ENCODE results near the gene LAMA5.

LAMA5 gene, protein sequence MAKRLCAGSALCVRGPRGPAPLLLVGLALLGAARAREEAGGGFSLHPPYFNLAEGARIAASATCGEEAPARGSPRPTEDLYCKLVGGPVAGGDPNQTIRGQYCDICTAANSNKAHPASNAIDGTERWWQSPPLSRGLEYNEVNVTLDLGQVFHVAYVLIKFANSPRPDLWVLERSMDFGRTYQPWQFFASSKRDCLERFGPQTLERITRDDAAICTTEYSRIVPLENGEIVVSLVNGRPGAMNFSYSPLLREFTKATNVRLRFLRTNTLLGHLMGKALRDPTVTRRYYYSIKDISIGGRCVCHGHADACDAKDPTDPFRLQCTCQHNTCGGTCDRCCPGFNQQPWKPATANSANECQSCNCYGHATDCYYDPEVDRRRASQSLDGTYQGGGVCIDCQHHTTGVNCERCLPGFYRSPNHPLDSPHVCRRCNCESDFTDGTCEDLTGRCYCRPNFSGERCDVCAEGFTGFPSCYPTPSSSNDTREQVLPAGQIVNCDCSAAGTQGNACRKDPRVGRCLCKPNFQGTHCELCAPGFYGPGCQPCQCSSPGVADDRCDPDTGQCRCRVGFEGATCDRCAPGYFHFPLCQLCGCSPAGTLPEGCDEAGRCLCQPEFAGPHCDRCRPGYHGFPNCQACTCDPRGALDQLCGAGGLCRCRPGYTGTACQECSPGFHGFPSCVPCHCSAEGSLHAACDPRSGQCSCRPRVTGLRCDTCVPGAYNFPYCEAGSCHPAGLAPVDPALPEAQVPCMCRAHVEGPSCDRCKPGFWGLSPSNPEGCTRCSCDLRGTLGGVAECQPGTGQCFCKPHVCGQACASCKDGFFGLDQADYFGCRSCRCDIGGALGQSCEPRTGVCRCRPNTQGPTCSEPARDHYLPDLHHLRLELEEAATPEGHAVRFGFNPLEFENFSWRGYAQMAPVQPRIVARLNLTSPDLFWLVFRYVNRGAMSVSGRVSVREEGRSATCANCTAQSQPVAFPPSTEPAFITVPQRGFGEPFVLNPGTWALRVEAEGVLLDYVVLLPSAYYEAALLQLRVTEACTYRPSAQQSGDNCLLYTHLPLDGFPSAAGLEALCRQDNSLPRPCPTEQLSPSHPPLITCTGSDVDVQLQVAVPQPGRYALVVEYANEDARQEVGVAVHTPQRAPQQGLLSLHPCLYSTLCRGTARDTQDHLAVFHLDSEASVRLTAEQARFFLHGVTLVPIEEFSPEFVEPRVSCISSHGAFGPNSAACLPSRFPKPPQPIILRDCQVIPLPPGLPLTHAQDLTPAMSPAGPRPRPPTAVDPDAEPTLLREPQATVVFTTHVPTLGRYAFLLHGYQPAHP (N-terminal part only)

DNA sequence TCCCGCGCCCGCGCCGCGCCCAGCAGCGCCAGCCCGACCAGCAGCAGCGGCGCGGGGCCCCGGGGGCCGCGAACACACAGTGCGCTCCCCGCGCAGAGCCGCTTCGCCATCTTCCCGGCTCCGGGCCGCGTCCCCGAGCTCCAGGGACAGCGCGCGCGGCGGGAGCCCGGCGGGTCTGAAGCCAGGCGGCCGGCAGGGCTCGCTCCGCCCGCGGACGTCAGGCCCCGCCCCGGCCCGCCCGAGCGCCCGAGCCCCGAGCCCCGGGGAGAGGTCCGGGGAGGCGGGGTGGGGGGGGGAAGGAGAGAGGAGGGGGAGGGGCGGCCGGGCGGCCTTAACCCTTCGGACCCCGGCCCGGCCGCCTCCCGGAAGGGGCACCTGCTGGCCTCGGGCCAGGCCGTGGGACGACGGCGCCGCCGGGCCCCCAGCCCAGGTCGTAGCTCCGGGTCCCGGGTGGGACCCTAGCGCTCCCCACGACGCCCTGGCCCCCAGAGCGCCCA lies at the start of gene LAMA5:
Gene LAMA5 (minus strand): TSS at position 177 of the 497 bp plus-strand sequence. CDS start 67 bp downstream, at position 110.
- no peak for FAIRE-seq

DNA sequence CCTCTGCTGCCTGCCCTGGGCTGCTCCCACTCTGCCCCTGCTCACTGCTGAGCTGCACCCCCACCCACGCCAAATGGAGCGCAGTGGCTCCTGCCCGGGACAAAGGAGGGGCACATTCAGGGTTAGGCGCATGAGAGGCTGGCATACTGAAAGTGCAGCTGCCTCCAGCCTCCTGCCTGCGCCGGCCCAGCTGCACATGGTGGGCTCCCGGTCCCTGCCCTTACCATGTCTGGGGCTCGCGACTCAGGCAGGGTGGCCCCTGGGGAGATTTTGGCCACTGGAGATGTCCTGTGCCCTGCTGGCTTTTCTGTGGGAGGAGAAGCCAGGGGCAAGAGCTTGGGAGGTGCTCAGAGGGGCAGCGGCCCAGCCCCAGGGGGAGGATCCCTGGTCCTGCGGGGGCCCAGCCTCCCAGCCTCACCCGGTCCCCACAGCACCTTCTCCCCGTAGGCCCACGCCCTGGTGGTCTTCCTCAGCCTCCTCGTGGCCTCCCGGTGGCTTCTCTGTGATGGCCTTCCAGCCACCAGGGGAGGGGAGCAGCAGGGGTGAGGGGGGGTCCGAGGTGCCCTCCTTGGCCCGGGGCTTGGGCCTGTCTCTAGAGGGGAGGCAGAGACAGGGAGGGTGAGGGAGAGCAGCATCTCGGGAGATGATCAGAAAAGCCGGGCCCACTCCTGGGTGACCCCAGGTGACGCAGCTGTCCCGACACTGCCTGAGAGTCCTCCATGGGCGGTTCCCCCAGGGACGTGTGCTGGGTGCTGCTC lies 48.4 kb upstream of the LAMA5 start:
- FAIRE-seq: no peak

DNA sequence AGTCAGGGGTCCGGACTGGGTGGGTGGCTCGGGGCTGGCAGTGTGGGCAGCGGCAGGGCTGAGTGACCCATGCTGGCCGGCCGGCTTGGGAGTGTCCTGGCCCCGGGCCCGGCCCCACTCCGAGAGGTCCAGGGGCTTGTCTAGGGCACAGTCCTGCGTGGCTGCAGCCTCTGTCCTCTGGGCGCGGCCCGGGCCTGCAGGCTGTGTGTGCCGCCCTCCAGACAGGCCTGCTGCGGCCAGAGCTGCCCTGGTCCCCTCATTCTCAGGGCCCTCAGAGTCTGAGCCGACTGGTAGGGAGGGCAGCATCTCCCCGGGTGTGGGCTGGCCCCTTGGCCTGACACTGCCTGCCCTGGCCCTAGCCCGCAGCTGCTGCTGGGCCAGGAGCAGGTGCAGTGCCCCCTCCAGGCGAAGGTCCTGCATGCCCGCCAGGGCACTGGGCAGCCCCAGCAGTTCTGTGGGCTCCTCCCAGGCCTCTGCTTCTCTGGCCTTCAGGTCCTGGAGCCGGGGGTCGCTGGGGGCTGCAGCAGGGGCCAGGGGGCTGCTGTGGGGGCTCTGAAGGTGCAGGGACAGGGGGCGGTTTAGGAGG lies 46.9 kb upstream of the LAMA5 start:
- FAIRE-seq: no peak

DNA sequence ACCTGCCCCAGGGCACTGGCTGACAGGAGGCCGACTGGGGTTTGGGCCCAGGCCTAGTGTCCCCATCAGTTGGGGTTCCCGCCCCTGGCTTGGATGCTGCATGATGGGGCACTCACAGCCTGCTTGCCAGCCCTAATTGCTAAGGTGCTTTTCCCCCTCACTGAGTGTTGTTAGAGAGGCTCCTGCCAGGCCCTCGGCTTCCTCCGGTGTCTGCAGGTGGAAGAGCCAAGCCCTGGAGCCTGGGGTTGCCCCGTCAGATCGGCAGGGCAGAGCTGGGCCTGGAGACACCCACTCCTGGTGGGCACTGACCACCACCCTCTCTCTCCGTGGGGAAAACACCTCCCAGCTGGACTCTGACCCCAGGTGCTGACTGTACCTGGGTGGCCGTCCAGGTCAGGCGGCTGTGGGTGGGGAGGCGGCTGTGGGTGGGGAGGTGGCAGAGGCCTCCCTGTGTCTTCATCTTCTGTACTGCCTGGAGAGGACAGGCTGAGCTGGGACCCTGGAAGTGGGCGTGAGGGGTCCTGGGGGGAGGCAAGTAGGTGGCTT lies 46.0 kb upstream of the LAMA5 start:
- FAIRE-seq: no peak

GRCh38 chr20:62412194-62413024 lies 45.3 kb upstream of the LAMA5 start:
- no peak for FAIRE-seq

GRCh38 chr20:62411479-62412193 lies 44.5 kb upstream of the LAMA5 start:
- no peak for FAIRE-seq

DNA sequence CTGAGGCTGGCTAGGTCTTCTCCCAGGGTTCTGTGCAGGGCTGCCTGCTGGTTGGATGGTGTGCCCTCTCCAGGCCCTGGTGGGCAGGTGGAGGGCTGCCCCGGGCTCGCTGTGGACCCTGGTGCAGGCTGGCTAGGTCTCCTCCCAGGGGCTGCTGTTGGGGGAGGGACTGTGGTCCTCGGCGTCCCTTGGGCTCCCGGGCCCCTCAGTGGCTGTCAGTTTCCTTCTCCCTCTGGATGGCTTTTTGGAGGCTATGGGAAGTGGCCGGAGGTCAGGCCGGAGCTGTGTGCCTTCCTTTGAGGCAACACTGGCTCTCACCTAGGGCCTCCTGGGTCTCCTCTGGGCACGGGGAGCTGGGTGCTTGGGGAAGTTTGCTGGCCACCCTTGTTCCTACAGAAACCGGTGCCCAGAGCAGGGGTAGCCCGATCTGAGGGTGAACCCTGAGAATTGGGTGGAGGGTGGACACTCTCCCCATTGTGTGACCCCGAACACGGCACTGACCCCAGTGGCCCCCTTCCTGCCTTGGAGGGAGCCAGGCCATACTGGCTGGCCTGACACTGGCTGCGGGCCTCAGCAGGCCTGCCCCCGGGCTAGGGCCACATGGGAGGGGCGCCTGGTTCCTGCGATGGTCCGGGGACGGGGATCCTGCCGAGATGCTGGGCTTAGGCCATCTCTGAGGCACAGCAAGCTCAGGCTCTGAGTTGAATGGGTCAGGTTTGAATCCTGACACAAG lies 43.8 kb upstream of the LAMA5 start:
- FAIRE-seq: no peak

- no peak for FAIRE-seq
These were observed 43.0 kb upstream of the LAMA5 start for GRCh38 chr20:62409931-62410745.

DNA sequence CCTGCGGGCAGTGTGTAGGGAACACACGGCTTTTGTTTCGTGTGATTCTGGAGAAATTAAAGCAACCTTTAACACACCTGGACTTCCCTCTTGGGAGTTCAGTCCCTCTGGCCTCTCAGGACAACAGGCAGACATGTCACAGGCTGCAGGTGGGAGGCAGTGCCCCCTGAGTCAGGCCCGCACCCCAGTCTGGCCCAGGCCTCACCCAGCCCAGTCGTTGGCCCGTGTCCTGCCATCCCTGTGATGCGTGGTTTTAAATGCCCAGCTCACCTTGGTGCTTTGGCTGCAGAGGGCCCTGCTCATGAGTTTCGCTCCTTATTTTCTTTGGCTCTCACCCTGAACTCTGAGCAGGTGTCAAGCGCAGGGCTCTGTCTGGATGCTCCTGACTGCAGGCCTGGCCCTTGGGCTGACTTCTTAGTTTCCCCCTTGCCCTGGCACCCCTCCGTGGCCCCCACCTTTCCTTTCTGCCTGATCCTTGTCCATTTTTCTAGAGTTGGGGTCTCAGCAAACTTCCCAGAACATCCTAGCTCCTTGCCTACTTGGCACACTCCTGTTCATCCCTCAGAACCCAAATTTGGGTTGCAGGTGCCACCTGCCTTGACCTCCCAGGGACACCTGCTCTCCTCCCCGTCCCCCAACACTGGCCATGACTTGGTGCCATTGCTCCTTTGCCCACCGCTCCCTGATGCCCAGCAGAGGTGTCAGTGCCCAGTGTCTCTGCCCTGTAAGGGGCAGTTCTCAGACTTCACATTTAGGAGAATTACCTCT lies 42.2 kb upstream of the LAMA5 start:
- no peak for FAIRE-seq

DNA sequence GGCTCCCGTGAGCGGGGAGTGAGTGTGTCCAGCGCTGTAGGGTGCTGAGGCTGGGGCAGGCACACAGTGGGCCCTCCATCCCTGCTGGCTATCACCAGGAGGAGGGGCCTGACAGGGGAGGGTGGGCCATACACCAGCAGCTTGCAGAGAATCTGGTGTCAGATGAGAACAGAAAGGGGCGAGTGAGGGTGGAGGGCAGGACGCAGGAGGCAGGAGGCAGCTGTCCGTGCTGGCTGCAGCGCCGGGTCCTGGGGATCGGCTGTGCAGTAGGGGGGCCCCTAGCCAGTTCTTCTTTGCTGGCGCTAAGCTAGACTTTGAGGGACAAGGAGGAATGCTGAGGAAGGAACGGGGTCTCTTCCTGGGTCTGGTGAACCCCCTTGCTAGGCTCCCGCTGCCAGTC lies 41.5 kb upstream of the LAMA5 start:
- no peak for FAIRE-seq

DNA sequence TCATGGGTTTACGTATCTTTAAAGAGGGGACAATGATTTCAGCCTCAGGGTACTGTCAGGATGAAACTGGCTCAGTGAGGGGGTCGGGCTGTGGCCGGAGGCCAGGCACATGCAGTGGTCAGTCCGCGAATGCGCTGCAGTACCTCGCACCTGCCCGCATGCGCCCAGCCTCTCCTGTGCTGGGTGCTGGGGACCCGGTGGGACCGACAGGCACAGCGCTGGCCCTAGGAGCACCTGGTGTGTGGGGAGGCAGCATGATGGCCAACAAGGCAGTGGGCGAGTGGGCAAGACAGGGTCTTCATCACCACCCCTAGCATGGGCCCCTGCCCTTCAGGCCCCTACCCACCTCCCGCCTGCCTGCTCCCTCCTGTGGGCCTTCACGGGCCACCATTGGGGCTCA lies 40.9 kb upstream of the LAMA5 start:
- no peak for FAIRE-seq

GRCh38 chr20:62407221-62407992 lies 40.3 kb upstream of the LAMA5 start, which contains the start of gene CABLES2:
Gene CABLES2 (minus strand): TSS chr20:62407285. CDS start chr20:62407276, 9 bp downstream.
- FAIRE-seq: no peak

DNA sequence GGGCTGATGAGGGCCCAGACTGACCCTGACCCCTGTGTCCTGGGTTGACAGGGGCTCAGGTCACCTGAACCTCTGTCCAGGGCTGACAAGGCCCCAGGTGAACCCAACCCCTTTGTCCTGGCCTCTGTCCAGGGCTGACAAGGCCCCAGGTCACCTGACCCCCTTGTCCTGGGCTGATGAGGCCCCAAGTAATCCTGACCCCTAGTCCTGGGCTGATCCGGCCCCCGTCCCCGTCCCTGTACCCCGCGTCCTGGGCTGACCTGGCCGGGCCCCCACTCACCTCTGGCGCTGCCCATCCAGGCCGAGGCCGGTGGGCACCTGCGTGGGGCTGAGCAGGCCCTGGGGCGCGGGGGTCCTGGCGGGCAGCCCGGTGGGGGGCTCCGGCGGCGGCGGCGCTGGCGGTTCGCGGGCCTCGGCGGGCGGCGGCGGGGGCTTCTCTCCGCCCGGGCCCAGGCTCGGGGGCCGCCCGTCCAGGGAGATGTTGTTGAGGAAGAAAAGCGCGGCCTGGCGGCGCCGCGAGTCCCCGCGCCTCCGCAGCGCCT lies 39.6 kb upstream of the LAMA5 start:
- no peak for FAIRE-seq

DNA sequence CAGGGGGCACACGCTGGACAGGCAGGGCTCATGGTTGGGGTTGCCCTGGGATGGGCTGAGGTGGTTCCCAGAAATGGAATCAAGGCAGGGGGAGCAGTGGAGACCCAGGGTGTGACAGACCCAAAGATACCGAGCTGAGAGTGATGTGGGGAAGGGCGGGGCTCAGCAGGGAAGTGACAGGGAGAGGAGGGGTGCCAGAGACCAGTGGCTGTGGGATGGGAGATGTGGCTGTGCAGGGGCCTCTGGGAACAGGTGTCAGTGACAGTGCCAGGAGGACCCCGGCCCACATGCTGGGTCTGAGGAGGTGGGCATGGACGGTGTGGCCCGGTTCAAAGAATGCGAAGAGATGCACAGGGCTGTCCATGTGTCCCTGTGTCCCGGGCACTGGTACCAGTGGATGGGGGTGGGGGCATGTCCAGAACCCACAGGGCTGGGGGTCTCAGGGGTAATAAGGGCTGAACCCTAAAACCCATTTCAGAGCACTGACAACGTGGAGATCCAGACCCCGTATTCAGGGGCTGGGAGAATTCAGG lies 38.9 kb upstream of the LAMA5 start:
- no peak for FAIRE-seq

GRCh38 chr20:62405108-62405980 lies 38.2 kb upstream of the LAMA5 start:
- FAIRE-seq: no peak

Data from TTC549 (cell line).